Fibroblast of upper back skin (primary cell): ENCODE measurements around the gene TOM1.
"Not testable (repeated sequence)": the region's sequence is repeated elsewhere in the genome, so short reads cannot be mapped to it uniquely, and the experiment has no call there.

Source experiments
- DNase-seq: peaks from one replicate; pipeline ENCODE4 v3.0.0-alpha.2; 2013

The TOM1 gene

DNA sequence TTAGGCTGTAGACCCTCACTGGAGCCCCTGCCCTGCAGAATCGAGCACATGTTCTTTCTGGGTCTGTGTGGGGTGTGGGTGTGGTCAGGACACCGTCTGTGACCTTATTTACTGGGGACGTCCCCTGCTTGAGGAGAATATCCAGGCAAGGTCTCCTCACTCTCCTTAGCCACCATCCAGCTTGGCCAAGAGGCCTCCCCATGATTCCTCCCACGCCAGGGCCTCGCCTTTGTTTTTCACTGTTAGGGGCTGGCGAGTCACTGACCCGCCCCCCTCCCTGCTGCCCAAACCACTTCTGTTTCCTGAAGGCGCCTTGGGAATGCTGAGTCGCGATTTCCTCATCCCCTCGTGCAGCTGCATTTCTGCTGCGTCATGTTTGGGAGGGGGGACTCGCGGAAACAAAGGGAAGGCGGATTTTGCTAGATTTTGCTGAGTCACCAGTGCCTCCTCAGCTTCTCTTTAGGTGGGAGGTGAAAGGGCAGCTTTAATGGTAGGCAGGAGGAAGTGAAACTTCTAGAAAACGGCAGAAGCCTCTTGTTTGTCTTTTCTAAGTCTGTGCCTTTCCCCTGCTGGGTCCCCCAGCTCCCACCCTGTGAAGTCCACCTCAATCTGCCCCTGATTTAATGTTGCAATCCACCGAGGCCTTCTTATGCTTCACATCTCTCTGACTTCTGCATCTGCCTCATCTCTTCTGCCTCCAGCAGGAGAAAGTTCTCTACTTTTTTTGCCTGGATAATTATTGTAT, 77.2 kb downstream of the TOM1 start:
- DNase-seq, result peak; percentile 99

DNA sequence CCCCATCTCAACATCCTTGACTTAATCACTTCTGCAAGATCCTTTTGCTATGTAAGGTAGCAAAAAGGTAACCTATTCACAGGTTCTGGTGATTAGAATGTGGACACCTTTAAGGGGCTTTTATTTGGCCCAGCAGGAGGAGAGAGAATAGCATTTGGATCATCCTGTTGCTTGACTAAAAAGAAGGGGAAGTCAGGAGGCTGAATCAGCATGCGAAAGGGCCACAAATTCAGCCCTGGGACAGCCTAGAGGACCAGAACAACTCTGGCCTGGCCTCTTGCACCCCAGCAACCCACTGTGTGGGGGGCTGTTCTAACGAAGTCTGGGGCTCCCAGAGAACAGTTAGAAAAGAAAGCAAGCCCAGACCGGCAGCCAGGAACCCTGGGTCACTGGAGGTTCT, 78.0 kb downstream of the TOM1 start:
- DNase-seq, result no peak

DNA sequence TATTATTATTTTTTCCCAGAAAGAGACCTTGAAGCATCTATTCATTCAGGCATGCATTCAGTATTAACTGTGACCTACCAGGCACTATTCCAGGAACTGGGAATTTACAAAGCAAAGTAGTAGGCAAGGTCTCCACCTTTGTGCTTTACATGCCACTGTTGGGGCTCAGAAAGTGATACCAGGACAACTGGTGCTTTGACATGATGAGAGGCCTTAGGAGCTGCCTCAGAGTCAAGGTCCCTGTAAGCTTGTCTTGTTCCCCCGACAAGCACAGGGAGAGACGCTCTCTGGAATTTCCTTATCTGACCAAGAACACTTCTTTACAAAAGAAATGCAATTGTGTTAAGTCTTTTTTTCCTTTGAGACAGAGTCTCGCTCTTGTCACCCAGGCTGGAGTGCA, 78.9 kb downstream of the TOM1 start:
- DNase-seq, result no peak

DNA sequence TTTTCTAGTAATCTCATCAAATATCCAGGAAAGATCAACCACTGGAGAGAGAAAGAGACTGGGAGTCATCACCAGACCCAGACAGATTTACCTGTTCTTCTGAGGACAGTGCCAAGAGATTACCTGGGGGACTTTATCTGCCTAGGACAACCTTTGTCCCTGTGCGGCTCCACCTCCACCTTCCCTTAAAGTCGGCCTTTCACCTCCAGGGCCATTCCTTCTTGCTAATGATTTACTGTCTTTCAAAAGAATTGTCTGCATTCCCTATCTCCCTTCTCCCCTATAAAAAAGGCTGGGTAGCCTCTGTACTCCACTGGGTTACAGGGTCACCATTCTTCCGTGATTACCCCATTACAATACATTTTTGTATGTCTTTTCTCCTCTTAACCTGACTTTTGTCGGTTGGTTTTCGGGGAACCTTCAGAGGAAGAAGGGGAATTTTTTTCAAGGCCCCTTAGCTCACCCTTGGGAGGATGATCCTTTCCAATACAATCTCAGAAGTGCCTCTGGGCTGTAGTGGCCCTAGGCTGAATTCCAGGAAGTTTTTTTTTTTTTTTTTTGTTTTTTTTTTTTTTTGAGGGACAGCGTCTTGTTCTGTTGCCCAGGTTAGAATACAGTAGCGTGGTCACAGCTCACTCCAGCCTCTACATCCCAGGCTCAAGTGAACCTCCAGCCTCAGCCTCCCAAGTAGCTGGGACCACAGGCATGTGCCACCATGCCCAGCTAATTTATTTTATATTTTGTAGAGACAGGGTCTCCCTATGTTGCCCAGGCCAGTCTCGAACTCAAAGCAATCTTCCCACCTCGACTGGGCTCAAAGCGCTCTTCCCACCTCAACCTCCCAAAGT, 79.7 kb downstream of the TOM1 start:
- no peak for DNase-seq

DNA sequence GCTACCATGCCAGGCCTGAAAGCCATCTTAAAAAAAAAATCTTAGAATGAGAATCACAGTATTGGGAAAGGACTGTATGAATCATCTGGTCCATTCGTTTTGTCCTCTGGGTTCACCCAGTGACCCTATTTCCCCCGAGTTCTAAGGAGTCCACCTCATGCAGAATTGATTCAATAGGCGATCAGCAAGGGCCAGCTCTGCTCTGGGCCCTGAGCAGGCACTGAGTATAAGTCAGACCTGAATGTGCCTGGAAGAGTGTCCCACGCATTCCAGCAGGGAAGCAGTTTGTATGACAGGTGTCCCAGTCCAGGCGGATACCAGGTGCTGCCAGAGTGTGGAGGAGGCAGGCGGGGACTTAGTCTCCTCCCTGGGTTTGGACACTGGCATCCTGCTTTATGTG, 80.3 kb downstream of the TOM1 start:
- no peak for DNase-seq

DNA sequence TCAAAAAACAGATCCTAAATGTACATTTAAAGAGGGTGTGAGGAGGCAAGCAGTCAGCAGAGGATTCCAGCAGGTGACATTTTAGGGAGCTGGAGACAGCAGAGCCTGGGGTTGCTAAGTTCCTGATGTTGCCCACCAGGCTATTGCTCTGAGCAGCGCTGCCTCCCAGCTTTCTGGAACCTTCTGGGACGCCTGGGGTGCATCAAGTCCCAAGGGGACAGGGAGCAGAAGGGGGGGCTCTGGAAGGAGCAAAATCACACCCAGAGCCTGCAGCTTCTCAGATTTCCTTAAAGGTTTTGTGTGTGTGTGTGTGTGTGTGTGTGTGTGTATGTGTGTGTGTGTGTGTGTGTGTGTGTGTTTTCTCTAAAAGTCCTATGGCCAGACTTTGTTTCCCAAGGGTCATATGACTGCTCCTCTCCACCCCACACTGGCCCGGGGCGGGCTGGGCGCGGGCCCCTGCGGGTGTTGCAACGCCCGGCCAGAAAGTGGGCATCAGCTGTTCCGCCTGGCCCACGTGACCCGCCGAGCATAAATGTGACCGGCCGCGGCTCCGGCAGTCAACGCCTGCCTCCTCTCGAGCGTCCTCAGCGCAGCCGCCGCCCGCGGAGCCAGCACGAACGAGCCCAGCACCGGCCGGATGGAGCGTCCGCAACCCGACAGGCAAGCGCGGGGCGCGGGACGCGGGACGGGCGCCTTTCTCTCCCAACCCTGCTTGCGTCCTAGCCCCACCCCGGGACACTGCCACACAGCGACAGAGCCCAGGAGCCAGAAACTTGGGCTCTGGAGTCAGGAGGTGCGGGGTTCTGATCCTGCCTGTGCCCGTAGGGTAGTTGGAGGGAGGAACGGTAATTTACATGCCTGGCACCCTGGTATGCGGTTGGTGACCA, 81.1 kb downstream of the TOM1 start, which contains the start of gene HMOX1:
TSS of gene HMOX1 (plus strand) at position 560 of the 887 bp plus-strand sequence. CDS start at position 638, 78 bp downstream.
- DNase-seq, result peak; percentile 84

DNA sequence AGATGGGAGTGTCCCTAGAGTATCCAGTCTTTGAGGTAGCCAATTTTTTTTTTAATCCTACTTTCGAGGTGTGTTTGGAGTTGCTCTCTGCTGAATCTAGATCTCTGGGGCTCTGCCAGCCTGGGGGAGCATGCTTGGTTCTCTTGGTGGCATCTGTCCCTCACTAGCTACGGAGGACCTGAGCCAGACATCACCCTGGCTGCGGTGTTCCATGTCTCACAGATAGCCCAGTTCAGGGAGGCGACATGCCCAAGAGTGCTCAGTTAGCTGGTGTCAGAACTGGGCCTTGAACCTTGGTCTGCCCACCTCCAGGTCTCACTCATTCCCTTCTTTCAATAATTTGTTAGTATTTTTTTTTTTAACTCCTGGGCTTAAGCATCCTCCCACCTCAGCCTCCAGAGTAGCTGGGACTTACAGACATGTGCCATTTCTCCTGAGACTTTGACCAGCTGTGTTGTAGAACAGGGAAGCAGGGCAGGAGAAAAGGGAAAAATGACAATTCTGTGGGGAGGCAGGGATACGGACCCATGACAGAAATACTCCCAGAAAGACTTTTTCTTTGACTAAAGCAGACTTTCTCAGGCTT, 81.8 kb downstream of the TOM1 start:
- DNase-seq, result no peak

DNA sequence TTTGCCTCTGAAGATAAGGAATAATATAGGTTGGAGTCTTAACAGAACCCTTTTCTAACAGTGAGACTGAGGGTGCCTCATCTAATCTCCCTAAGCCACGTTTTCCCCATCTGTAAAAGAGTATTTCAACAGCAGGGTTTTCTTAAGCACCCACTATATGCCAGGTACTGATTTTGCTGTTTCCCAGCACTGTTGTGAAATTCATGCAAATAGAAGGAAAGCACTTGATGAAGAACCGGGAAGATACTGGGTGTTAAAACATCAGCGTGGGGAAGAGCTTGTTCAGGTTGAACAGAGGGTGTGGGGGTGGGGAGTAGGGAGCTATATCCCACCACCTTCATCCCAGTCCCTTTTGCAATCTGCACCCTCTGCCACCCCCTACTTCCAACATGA, 84.0 kb downstream of the TOM1 start:
- DNase-seq, result no peak

DNA sequence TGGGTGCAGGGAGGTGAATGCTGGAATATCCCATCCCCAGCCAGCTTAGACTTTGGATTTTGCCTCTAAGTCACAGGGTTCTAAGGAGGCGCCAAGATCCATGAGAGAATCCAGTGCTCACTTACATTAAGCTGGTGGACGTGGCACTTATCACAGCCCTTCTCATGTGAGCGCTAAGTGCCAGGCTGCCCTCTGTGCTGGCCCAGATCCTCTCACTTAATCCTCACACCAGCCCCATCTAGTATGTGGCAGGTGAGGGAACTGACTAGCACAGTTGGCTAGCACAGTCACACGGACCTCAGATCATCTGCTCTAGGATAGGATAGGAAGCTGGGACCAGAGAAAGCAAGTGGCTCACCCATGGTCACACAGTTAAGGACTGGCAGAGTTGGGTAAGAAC, 84.8 kb downstream of the TOM1 start:
- no peak for DNase-seq

DNA sequence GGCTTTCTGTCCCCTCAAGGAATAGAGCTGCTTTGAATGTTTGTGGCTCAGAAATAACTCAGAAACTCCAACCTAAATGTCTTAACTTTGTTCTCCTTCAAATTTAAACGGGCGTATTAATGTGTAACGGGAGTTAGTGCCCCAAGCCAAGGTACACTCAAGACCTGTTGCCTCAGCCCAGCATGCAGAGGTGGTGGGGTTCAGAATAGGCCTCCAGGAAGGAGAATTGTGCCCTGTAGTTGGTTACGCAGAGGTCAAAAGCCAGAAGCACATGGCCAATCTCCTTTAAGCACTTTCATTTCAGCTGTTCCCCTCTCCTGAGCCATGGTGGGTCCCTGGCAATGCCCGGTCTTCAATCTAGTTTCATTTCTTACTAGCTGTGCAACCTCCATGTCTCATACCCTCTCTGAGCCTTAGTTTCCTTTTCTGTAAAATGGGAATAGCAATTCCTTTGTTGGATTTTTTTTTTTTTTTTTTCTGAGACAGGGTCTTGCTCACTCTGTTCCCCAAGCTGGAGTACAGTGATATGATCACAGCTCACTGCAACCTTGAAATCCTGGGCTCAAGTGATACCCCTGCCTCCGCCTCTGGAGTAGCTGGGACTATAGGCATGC, 85.4 kb downstream of the TOM1 start:
- no peak for DNase-seq

DNA sequence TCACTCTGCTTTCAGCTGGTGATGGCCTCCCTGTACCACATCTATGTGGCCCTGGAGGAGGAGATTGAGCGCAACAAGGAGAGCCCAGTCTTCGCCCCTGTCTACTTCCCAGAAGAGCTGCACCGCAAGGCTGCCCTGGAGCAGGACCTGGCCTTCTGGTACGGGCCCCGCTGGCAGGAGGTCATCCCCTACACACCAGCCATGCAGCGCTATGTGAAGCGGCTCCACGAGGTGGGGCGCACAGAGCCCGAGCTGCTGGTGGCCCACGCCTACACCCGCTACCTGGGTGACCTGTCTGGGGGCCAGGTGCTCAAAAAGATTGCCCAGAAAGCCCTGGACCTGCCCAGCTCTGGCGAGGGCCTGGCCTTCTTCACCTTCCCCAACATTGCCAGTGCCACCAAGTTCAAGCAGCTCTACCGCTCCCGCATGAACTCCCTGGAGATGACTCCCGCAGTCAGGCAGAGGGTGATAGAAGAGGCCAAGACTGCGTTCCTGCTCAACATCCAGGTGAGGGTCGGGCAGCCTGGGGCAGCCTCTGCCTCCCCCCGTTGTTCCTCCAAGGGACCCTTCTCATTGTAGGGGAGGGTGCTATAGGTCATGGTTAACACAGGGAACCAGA, 87.1 kb downstream of the TOM1 start:
- DNase-seq, result no peak

DNA sequence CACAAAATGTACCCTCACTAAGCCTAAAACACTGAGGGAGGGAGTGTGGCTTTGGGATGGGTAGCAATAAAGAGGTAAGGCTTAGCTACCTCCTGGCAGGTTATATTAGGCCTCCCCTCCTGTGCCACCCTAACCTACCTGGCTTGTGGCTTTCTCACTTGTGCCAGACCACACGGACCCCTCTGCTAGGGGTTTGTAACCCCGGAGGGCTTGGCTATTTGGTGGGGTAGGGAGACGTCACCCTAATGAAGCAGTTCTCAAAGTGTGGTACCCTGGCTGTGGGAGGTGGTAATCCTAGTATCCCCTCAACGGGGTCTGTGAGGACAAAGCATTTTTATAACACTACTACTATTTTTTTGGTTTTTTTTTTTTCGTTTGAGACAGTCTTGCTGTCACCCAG, 91.2 kb downstream of the TOM1 start:
- DNase-seq, result no peak

DNA sequence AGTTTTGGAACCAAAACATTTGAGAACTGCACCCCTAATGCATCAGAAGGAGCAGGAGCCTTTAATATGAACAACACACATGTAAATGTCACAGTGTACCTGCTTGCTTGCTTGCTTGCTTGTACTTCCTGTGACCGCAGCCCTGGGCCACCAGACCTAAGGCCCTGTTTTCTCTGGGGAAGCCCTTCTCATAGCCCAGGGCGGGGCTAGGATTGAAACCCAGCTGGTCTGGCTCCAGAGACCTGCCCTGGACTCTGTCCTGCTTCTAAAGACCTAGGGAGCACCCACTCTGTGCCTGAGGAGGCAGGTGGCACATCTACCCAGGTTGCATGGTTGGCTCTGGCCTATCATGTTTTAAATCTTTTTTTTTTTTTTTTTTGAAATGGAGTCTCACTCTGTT, 92.7 kb downstream of the TOM1 start:
- DNase-seq, result no peak

DNA sequence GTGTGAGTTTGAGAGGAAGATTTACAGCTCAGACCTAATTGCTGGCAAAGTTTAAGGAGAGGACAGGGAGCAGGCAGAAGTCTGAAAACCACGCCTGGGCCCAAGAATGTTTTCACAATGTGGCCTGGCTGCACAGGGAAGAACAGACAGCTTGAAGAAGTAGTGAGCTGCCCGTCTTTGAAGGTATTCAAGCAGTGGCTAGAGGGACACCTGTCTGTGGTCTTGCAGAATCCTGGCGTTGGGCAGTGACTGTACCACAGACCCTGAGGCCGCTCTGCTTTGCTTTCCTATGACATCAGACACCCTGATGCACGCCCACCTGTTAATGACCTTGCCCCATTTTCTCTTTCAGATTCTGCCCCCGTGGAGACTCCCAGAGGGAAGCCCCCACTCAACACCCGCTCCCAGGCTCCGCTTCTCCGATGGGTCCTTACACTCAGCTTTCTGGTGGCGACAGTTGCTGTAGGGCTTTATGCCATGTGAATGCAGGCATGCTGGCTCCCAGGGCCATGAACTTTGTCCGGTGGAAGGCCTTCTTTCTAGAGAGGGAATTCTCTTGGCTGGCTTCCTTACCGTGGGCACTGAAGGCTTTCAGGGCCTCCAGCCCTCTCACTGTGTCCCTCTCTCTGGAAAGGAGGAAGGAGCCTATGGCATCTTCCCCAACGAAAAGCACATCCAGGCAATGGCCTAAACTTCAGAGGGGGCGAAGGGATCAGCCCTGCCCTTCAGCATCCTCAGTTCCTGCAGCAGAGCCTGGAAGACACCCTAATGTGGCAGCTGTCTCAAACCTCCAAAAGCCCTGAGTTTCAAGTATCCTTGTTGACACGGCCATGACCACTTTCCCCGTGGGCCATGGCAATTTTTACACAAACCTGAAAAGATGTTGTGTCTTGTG, 93.7 kb downstream of the TOM1 start:
- no peak for DNase-seq

DNA sequence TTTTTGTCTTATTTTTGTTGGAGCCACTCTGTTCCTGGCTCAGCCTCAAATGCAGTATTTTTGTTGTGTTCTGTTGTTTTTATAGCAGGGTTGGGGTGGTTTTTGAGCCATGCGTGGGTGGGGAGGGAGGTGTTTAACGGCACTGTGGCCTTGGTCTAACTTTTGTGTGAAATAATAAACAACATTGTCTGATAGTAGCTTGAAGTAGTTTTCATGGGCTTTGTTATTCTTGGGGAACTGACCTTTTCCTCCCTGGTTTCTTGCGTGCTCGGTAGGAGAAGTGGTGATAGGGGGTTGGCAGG, 94.3 kb downstream of the TOM1 start:
- no peak for DNase-seq

DNA sequence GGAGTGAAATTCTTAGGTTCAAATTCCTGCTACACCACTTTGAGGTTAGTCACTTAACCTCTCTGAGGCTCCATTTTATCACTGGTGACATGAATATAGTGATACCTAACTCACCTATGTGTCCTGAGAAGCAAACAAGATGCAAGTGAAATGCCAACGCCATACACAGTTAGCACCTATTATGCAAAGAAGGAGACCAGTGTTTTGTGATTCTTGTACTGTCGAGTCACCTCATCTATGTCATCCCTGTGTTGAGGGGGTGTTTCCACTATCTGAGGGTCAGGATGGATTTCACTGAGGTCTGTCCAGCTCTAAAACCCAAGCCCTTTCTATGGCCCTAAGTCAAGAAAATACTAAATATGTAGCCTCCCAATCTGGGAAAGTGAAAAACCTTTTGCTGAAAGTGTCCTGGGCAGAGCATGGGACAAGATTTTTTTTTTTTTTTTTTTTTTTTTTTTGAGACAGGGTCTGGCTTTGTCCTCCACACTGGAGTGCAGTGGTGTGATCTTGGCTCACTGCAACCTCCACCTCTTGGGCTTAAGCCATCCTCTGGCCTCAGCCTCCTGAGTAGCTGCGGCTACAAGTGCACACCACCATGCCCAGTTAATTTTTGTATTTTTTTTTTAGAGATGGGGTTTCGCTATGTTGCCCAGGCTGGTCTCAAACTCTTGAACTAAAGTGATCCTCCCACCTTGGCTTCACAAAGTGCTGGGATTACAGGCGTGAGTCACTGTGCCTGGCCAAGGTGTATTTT, 95.3 kb downstream of the TOM1 start:
- no peak for DNase-seq

DNA sequence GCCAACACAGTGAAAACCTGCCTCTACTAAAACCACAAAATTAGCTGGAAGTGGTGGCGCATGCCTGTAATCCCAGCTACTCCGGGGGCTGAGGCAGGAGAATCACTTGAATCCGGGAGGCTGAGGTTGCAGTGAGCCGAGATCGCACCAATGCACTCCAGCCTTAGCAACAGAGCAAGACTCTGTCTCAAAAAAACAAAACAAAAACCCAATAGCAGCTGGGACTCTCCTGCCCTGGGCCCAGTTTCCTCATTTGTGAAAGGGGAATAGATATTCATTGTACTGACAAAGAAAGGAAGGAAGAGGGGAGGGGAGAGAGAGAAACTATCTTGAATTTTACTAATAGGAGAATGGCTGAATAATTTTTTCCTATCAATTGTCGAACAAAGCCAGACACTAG, 96.9 kb downstream of the TOM1 start:
- not testable (repeated sequence) for DNase-seq

DNA sequence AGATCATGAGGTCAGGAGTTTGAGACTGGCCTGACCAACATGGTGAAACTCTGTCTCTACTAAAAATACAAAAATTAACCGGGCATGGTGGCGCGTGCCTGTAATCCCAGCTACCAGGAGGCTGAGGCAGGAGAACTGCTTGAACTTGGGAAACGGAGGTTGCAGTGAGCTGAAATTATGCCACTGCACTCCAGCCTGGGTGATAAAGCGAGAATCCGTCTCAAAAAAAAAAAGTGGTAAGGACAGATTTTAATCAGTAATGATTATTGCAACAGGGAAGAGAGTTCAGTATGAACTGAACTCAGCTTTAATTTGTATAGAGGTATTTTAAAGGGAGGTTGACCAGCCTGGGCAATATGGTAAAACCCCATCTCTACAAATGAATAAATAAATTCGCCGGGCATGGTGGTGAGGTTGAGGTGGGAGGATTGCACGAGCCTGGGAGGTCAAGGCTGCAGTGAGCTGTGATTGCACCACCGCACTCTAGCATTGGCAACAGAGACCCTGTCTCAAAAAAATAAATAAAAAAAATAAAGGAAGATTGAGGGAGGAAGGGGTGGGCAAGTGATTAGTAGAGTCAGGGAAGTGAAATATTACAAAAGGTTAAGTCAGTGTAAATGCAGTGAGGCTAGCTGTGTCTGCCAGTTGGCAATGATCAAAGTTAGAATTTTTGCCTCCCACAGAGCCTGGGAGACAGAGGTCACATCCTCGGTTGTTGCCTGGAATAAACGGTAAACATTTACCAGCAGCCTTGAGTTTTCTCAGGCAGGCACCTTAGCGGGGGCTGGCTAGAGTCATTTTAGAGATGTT, 97.6 kb downstream of the TOM1 start:
- DNase-seq, result no peak
